Measurements from ENCODE around the gene MUC5B. TPM values are rescaled to one million over a fixed set of nuclear protein-coding genes. Genes with fewer than 3 reads are reported as not detected.

MUC5B gene
- total RNA-seq, 1 experiment from 2014 or later: 3.4 TPM

- CTCF ChIA-PET: no interaction called here
- Mint-ChIP-seq H3K27ac (ENCODE audit: unreplicated experiment) (no peak overlapping the region), H3K4me1 (ENCODE audit: low read depth, unreplicated experiment) (peaks cover 6% of the 10 kb centered on the region), H3K4me3 (ENCODE audit: low read depth, unreplicated experiment) (no peak overlapping the region), H3K27me3 (ENCODE audit: unreplicated experiment) (no peaks in the 10 kb centered on the region), H3K9me3 (ENCODE audit: low read depth, unreplicated experiment) (no peaks in the 10 kb centered on the region), H3K36me3 (ENCODE audit: insufficient read depth, unreplicated experiment) (peaks cover 18% of the 10 kb centered on the region)
- TF ChIP-seq, protein P1, sequence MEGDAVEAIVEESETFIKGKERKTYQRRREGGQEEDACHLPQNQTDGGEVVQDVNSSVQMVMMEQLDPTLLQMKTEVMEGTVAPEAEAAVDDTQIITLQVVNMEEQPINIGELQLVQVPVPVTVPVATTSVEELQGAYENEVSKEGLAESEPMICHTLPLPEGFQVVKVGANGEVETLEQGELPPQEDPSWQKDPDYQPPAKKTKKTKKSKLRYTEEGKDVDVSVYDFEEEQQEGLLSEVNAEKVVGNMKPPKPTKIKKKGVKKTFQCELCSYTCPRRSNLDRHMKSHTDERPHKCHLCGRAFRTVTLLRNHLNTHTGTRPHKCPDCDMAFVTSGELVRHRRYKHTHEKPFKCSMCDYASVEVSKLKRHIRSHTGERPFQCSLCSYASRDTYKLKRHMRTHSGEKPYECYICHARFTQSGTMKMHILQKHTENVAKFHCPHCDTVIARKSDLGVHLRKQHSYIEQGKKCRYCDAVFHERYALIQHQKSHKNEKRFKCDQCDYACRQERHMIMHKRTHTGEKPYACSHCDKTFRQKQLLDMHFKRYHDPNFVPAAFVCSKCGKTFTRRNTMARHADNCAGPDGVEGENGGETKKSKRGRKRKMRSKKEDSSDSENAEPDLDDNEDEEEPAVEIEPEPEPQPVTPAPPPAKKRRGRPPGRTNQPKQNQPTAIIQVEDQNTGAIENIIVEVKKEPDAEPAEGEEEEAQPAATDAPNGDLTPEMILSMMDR (IDR thresholded peaks at IDR 0.05; ENCODE audit: unreplicated experiment): no peak
- DNase-seq: no peak
- intact Hi-C loops (cut with micrococcal nuclease; ENCODE audit: unreplicated experiment): no loop called here
- no TSS peak for BruUV-seq (replicated peaks)
Observed at GRCh38 chr11:1257916-1258315, 35.0 kb downstream of the MUC5B start.

- CTCF ChIA-PET: no interaction called here
- TF ChIP-seq, protein P1 (IDR thresholded peaks at IDR 0.05; ENCODE audit: unreplicated experiment): no peak
- H3K27me3 Mint-ChIP-seq (ENCODE audit: unreplicated experiment): no peaks in the 10 kb centered on the region
- no peak overlapping the region for H3K4me3 Mint-ChIP-seq (ENCODE audit: low read depth, unreplicated experiment)
- peaks cover 9% of the 10 kb centered on the region for H3K4me1 Mint-ChIP-seq (ENCODE audit: low read depth, unreplicated experiment)
- intact Hi-C loops (cut with micrococcal nuclease; ENCODE audit: unreplicated experiment): no loop called here
- peaks cover 22% of the 10 kb centered on the region for H3K36me3 Mint-ChIP-seq (ENCODE audit: insufficient read depth, unreplicated experiment)
- DNase-seq: no peak
- no peak overlapping the region for H3K27ac Mint-ChIP-seq (ENCODE audit: unreplicated experiment)
- no TSS peak for BruUV-seq (replicated peaks)
- H3K9me3 Mint-ChIP-seq (ENCODE audit: low read depth, unreplicated experiment): no peaks in the 10 kb centered on the region
Observed at GRCh38 chr11:1258401-1259075, 35.7 kb downstream of the MUC5B start.

DNA sequence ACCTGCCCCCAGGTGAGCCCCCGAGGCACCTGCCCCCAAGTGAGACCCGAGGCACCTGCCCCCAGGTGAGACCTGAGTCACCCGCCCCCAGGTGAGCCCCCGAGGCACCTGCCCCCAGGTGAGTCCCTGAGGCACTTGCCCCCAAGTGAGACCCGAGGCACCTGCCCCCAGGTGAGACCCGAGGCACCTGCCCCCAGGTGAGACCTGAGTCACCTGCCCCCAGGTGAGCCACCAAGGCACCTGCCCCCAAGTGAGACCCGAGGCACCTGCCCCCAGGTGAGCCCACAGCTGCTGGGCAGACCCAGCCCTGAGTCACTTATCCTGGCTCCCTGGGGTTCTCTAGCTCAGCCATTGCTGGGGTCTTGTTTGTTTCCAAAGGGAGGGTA is 36.2 kb downstream of the MUC5B start:
- intact Hi-C loops (cut with micrococcal nuclease; ENCODE audit: unreplicated experiment): no loop called here
- Mint-ChIP-seq H3K4me1 (ENCODE audit: low read depth, unreplicated experiment) (peaks cover 9% of the 10 kb centered on the region), H3K27ac (ENCODE audit: unreplicated experiment) (no peak overlapping the region), H3K36me3 (ENCODE audit: insufficient read depth, unreplicated experiment) (peaks cover 22% of the 10 kb centered on the region), H3K4me3 (ENCODE audit: low read depth, unreplicated experiment) (no peak overlapping the region), H3K27me3 (ENCODE audit: unreplicated experiment) (no peaks in the 10 kb centered on the region), H3K9me3 (ENCODE audit: low read depth, unreplicated experiment) (no peaks in the 10 kb centered on the region)
- BruUV-seq (replicated peaks): no TSS peak
- TF ChIP-seq, protein P1 (IDR thresholded peaks at IDR 0.05; ENCODE audit: unreplicated experiment): no peak
- no peak for DNase-seq
- CTCF ChIA-PET: no interaction called here

- Mint-ChIP-seq H3K36me3 (ENCODE audit: insufficient read depth, unreplicated experiment) (peaks cover 22% of the 10 kb centered on the region), H3K27me3 (ENCODE audit: unreplicated experiment) (no peaks in the 10 kb centered on the region), H3K4me1 (ENCODE audit: low read depth, unreplicated experiment) (peaks cover 9% of the 10 kb centered on the region), H3K27ac (ENCODE audit: unreplicated experiment) (no peak overlapping the region), H3K4me3 (ENCODE audit: low read depth, unreplicated experiment) (no peak overlapping the region), H3K9me3 (ENCODE audit: low read depth, unreplicated experiment) (peaks cover 2% of the 10 kb centered on the region)
- CTCF ChIA-PET: no interaction called here
- TF ChIP-seq, protein P1 (IDR thresholded peaks at IDR 0.05; ENCODE audit: unreplicated experiment): no peak
- intact Hi-C loops (cut with micrococcal nuclease; ENCODE audit: unreplicated experiment): no loop called here
- BruUV-seq (replicated peaks): no TSS peak
- no peak for DNase-seq
Observed at GRCh38 chr11:1259561-1259960, 36.7 kb downstream of the MUC5B start.
